ENCODE data around the gene HEPN1.

The HEPN1 gene

GRCh38 chr11:124899383-124900145 is 19.5 kb upstream of the HEPN1 start:
- no peaks in the 10 kb centered on the region for H3K36me3 ChIP-seq (ENCODE audit: insufficient read depth, low read length)
- no peak overlapping the region for H3K4me3 ChIP-seq (ENCODE audit: low read depth, low read length, poor library complexity, severe bottlenecking)
- no peak overlapping the region for H2AFZ ChIP-seq (ENCODE audit: low read length)
- H3K27ac ChIP-seq (ENCODE audit: low read depth, low read length, poor library complexity, severe bottlenecking) = no peak overlapping the region
- H3K9ac ChIP-seq (ENCODE audit: low read length) = no peak overlapping the region
- no peak for TF ChIP-seq EZH2 (IDR thresholded peaks at IDR 0.05; ENCODE audit: borderline replicate concordance, low read length)
- TF ChIP-seq CTCF (IDR thresholded peaks at IDR 0.05; ENCODE audit: low read length) = no peak
- no peaks in the 10 kb centered on the region for H3K9me3 ChIP-seq (ENCODE audit: low read length)
- H3K4me1 ChIP-seq (ENCODE audit: insufficient read depth, low read length, severe bottlenecking) = no peaks in the 10 kb centered on the region
- no peaks in the 10 kb centered on the region for H3K9me2 ChIP-seq (ENCODE audit: low read depth, low read length)
- H3F3A ChIP-seq (ENCODE audit: insufficient read depth, low read length) = no peaks in the 10 kb centered on the region
- H3K79me2 ChIP-seq (ENCODE audit: insufficient read depth, low read length) = no peaks in the 10 kb centered on the region
- no peak overlapping the region for H3K4me2 ChIP-seq (ENCODE audit: low read length)
- no peaks in the 10 kb centered on the region for H4K20me1 ChIP-seq (ENCODE audit: insufficient read depth, low read length)
- no peaks in the 10 kb centered on the region for H3K27me3 ChIP-seq (ENCODE audit: insufficient read depth, low read length)

- no peak overlapping the region for H2AFZ ChIP-seq (ENCODE audit: low read length)
- no peaks in the 10 kb centered on the region for H3K27me3 ChIP-seq (ENCODE audit: insufficient read depth, low read length)
- no peak overlapping the region for H3K9ac ChIP-seq (ENCODE audit: low read length)
- H3K9me2 ChIP-seq (ENCODE audit: low read depth, low read length) = no peaks in the 10 kb centered on the region
- H3K79me2 ChIP-seq (ENCODE audit: insufficient read depth, low read length) = no peaks in the 10 kb centered on the region
- no peaks in the 10 kb centered on the region for H4K20me1 ChIP-seq (ENCODE audit: insufficient read depth, low read length)
- no peaks in the 10 kb centered on the region for H3F3A ChIP-seq (ENCODE audit: insufficient read depth, low read length)
- no peaks in the 10 kb centered on the region for H3K36me3 ChIP-seq (ENCODE audit: insufficient read depth, low read length)
- H3K4me3 ChIP-seq (ENCODE audit: low read depth, low read length, poor library complexity, severe bottlenecking) = no peak overlapping the region
- no peak overlapping the region for H3K4me2 ChIP-seq (ENCODE audit: low read length)
- TF ChIP-seq CTCF (IDR thresholded peaks at IDR 0.05; ENCODE audit: low read length) (no peak), EZH2 (IDR thresholded peaks at IDR 0.05; ENCODE audit: borderline replicate concordance, low read length) (no peak)
- no peaks in the 10 kb centered on the region for H3K4me1 ChIP-seq (ENCODE audit: insufficient read depth, low read length, severe bottlenecking)
- no peak overlapping the region for H3K27ac ChIP-seq (ENCODE audit: low read depth, low read length, poor library complexity, severe bottlenecking)
- H3K9me3 ChIP-seq (ENCODE audit: low read length) = no peaks in the 10 kb centered on the region
Measured at GRCh38 chr11:124900464-124900863, 18.6 kb upstream of the HEPN1 start.

- Histone ChIP-seq H2AFZ (ENCODE audit: low read length) (no peak overlapping the region), H3K4me2 (ENCODE audit: low read length) (no peak overlapping the region), H4K20me1 (ENCODE audit: insufficient read depth, low read length) (no peaks in the 10 kb centered on the region), H3K9me2 (ENCODE audit: low read depth, low read length) (no peaks in the 10 kb centered on the region), H3K9me3 (ENCODE audit: low read length) (no peaks in the 10 kb centered on the region), H3F3A (ENCODE audit: insufficient read depth, low read length) (no peaks in the 10 kb centered on the region), H3K79me2 (ENCODE audit: insufficient read depth, low read length) (no peaks in the 10 kb centered on the region), H3K27ac (ENCODE audit: low read depth, low read length, poor library complexity, severe bottlenecking) (no peak overlapping the region), H3K27me3 (ENCODE audit: insufficient read depth, low read length) (no peaks in the 10 kb centered on the region), H3K9ac (ENCODE audit: low read length) (no peak overlapping the region), H3K36me3 (ENCODE audit: insufficient read depth, low read length) (no peaks in the 10 kb centered on the region), H3K4me1 (ENCODE audit: insufficient read depth, low read length, severe bottlenecking) (no peaks in the 10 kb centered on the region), H3K4me3 (ENCODE audit: low read depth, low read length, poor library complexity, severe bottlenecking) (no peak overlapping the region)
- no peak for TF ChIP-seq EZH2 (IDR thresholded peaks at IDR 0.05; ENCODE audit: borderline replicate concordance, low read length)
- no peak for TF ChIP-seq CTCF (IDR thresholded peaks at IDR 0.05; ENCODE audit: low read length)
Measured at GRCh38 chr11:124902616-124903015, 16.4 kb upstream of the HEPN1 start.
